Thyroid gland (tissue), 4 donors: ENCODE measurements around the gene COL9A3.

Experiments
- POLR2A ChIP-seq, 2 donors: fragments of 450-650 bp; IDR thresholded peaks; one replicate each; pipeline ENCODE4 v1.6.1; 2017; ENCODE audit warnings: antibody characterized with exemption in 2 of 2, mild to moderate bottlenecking in 2 of 2, moderate library complexity in 1 of 2
- TF ChIP-seq, protein P1 (sequence below), 6 experiments: fragments of 200-600 bp in 3 of 6; fragments of 450-650 bp in 3 of 6; sonication (generic) in 3 of 6; IDR thresholded peaks; one replicate each; pipeline ENCODE4 v1.5.1; 2016 to 2019; ENCODE audit warnings: antibody characterized with exemption in 6 of 6, mild to moderate bottlenecking in 2 of 6, inconsistent platforms in 1 of 6, moderate library complexity in 1 of 6

- TF ChIP-seq, protein P1, sequence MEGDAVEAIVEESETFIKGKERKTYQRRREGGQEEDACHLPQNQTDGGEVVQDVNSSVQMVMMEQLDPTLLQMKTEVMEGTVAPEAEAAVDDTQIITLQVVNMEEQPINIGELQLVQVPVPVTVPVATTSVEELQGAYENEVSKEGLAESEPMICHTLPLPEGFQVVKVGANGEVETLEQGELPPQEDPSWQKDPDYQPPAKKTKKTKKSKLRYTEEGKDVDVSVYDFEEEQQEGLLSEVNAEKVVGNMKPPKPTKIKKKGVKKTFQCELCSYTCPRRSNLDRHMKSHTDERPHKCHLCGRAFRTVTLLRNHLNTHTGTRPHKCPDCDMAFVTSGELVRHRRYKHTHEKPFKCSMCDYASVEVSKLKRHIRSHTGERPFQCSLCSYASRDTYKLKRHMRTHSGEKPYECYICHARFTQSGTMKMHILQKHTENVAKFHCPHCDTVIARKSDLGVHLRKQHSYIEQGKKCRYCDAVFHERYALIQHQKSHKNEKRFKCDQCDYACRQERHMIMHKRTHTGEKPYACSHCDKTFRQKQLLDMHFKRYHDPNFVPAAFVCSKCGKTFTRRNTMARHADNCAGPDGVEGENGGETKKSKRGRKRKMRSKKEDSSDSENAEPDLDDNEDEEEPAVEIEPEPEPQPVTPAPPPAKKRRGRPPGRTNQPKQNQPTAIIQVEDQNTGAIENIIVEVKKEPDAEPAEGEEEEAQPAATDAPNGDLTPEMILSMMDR (IDR thresholded peaks at IDR 0.05) = no peak
- TF ChIP-seq POLR2A (IDR thresholded peaks at IDR 0.05) = no peak
Measured at GRCh38 chr20:62804021-62804626, 12.7 kb upstream of the COL9A3 start.
